DND-41 (cell line): ENCODE results near the gene ASB9.

Experiments used
- CTCF ChIP-seq: IDR thresholded peaks from 2 replicates; pipeline ENCODE4 v1.5.1; 2012; ENCODE audit warnings: borderline replicate concordance, low read length, moderate library complexity, mild to moderate bottlenecking; ENCODE audit not compliant: poor library complexity, severe bottlenecking; ENCODE audit errors: extremely low read depth
- EZH2 ChIP-seq: IDR thresholded peaks from 3 replicates; pipeline ENCODE4 v1.6.1; 2012; ENCODE audit warnings: borderline replicate concordance, low read depth, mild to moderate bottlenecking, moderate library complexity, low read length, inconsistent platforms; ENCODE audit not compliant: severe bottlenecking

GRCh38 chrX:15298780-15299179, 28.9 kb upstream of the ASB9 start:
- TF ChIP-seq CTCF (no peak), EZH2 (no peak)
